Stomach (tissue), 9 donors: Measurements from ENCODE around the gene RXRA. TPM values are rescaled to one million over a fixed set of nuclear protein-coding genes. Genes with fewer than 3 reads are reported as not detected.

ENCODE experiments used
- DNase-seq, 2 donors: peaks; one replicate each; pipeline versions ENCODE4 v3.0.0 to v3.0.0-alpha.2; 2013 to 2019
- H3K27ac ChIP-seq, 5 donors: fragments of 200-600 bp in 4 of 5; sonication (generic) in 4 of 5; one replicate each; pipeline ENCODE4 v1.5.1; 2013 to 2019; ENCODE audit warnings: mild to moderate bottlenecking in 1 of 5, moderate library complexity in 1 of 5
- H3K27me3 ChIP-seq, 3 donors: fragments of 200-600 bp; sonication (generic); one replicate each; pipeline ENCODE4 v1.5.1; 2017 to 2019; ENCODE audit warnings: mixed run types in 1 of 3
- H3K36me3 ChIP-seq, 4 donors: fragments of 200-600 bp; sonication (generic); 1 replicate in 3 of 4; 2 replicates in 1 of 4; pipeline ENCODE4 v1.5.1; 2016 to 2019
- H3K4me1 ChIP-seq, 4 donors: fragments of 200-600 bp; sonication (generic); one replicate each; pipeline ENCODE4 v1.5.1; 2016 to 2019
- H3K4me3 ChIP-seq, 4 donors: fragments of 200-600 bp; sonication (generic) in 3 of 4; one replicate each; pipeline ENCODE4 v1.5.1; 2016 to 2019; ENCODE audit warnings: mild to moderate bottlenecking in 1 of 4
- H3K9me3 ChIP-seq, 4 donors: fragments of 200-600 bp; sonication (generic); one replicate each; pipeline ENCODE4 v1.5.1; 2016 to 2019
- CTCF ChIP-seq, 7 experiments: fragments of 450-650 bp in 4 of 7; fragments of 200-600 bp in 3 of 7; sonication (generic) in 3 of 7; IDR thresholded peaks; one replicate each; pipeline ENCODE4 v1.5.1; 2016 to 2019; ENCODE audit warnings: antibody characterized with exemption in 7 of 7, control low read depth in 2 of 7, mild to moderate bottlenecking in 1 of 7
- EP300 ChIP-seq: sonication (generic); formaldehyde crosslinking; IDR thresholded peaks from one replicate; pipeline ENCODE4 v1.6.1; 2017; ENCODE audit warnings: antibody characterized with exemption
- POLR2A ChIP-seq, 4 donors: fragments of 450-650 bp; IDR thresholded peaks; one replicate each; pipeline ENCODE4 v1.6.1; 2016; ENCODE audit warnings: antibody characterized with exemption in 4 of 4, control low read depth in 2 of 4, mild to moderate bottlenecking in 1 of 4, moderate library complexity in 1 of 4
- POLR2AphosphoS5 ChIP-seq, 3 donors: sonication (generic); formaldehyde crosslinking; IDR thresholded peaks; one replicate each; pipeline ENCODE4 v1.6.1; 2016; ENCODE audit warnings: antibody characterized with exemption in 3 of 3
- WGBS, 5 donors: extraction: QIAGEN DNeasy Blood & Tissue Kit in 3 of 5; methylation state at CpG; one replicate each; pipeline versions ENCODE4 v1.1.5 to v1.1.7; 2013 to 2018; 5-methylcytosine and 5-hydroxymethylcytosine counted together
- intact Hi-C: fragments of 100-400 bp; cut with DNase I; formaldehyde crosslinking; loops from one replicate; pipeline ENCODE4 v1.15.1; 2023; ENCODE audit warnings: low total_unique reads
- polyA plus RNA-seq, 3 donors: library from polyadenylated mRNA; stranded (reverse); fragments of 200-250 nt; gene quantifications; one replicate each; pipeline ENCODE4 v1.2.3, GENCODE V29; 2013
- total RNA-seq, 5 donors: library from RNA; depleted of rRNA; stranded (reverse); fragments of >200 nt; gene quantifications; one replicate each; pipeline versions ENCODE4 v1.1.0 to v1.2.3, GENCODE V29; 2014 to 2016
- donor health status: healthy with polysubstance abuse.
- donor health status: Bipolar disorder and iron deficiency.
- donor health status: healthy.

RXRA gene
- total and polyA plus RNA-seq, 8 donors: 14.0 to 68.4 (median 29.3) TPM

- no peaks in the 10 kb centered on the region for H3K27me3 ChIP-seq
- WGBS, 5 donors: 72 to 88% (median 78%) methylated on average over 7 to 12 of the region's 12 CpGs
- no peak for TF ChIP-seq POLR2A (IDR thresholded peaks at IDR 0.05)
- no peak for TF ChIP-seq CTCF (IDR thresholded peaks at IDR 0.05)
- TF ChIP-seq EP300: no peak
- no peak for TF ChIP-seq POLR2AphosphoS5 (IDR thresholded peaks at IDR 0.05)
- H3K27ac ChIP-seq: peak overlapping the region in 4 of 5 donors; percentile 76 to 86 (median 80)
- peaks cover 76 to 95% (median 88%) of the 10 kb centered on the region in 4 donors for H3K4me1 ChIP-seq
- no peaks in the 10 kb centered on the region for H3K36me3 ChIP-seq
- no peak overlapping the region for H3K4me3 ChIP-seq
- DNase-seq: no peak
- no peaks in the 10 kb centered on the region for H3K9me3 ChIP-seq
- intact Hi-C loops: no loop called here
Observed at GRCh38 chr9:134367061-134367460, 40.8 kb downstream of the RXRA start.

GRCh38 chr9:134367791-134368490 is 41.7 kb downstream of the RXRA start:
- Histone ChIP-seq H3K4me3 (no peak overlapping the region), H3K36me3 (no peaks in the 10 kb centered on the region), H3K9me3 (no peaks in the 10 kb centered on the region), H3K27me3 (no peaks in the 10 kb centered on the region), H3K27ac (peak overlapping the region in 2 of 5 donors; percentile 84 to 86), H3K4me1 (peaks cover 83 to 95% (median 89%) of the 10 kb centered on the region in 4 donors)
- DNase-seq: peak in 1 of 2 donors; percentile 69
- WGBS, 5 donors: 63 to 89% (median 83%) methylated on average over 14 to 19 of the region's 19 CpGs
- TF ChIP-seq POLR2AphosphoS5 (IDR thresholded peaks at IDR 0.05): no peak
- TF ChIP-seq POLR2A (IDR thresholded peaks at IDR 0.05): no peak
- no peak for TF ChIP-seq EP300
- no peak for TF ChIP-seq CTCF (IDR thresholded peaks at IDR 0.05)
- intact Hi-C loops: no loop called here

GRCh38 chr9:134368571-134368970 is 42.3 kb downstream of the RXRA start:
- no peaks in the 10 kb centered on the region for H3K36me3 ChIP-seq
- intact Hi-C loops: no loop called here
- no peaks in the 10 kb centered on the region for H3K9me3 ChIP-seq
- H3K27ac ChIP-seq: no peak overlapping the region
- TF ChIP-seq CTCF (IDR thresholded peaks at IDR 0.05) (no peak), EP300 (no peak), POLR2AphosphoS5 (IDR thresholded peaks at IDR 0.05) (no peak), POLR2A (IDR thresholded peaks at IDR 0.05) (no peak)
- no peak for DNase-seq
- H3K4me1 ChIP-seq: peaks cover 83 to 95% (median 88%) of the 10 kb centered on the region in 4 donors
- no peak overlapping the region for H3K4me3 ChIP-seq
- 85 to 93% (median 89%) methylated on average over 3 of the region's 3 CpGs for WGBS, 5 donors
- H3K27me3 ChIP-seq: no peaks in the 10 kb centered on the region

GRCh38 chr9:134369416-134370212 is 43.4 kb downstream of the RXRA start:
- WGBS, 5 donors: 68 to 77% (median 75%) methylated on average over 10 to 19 of the region's 19 CpGs
- DNase-seq: no peak
- no peak overlapping the region for H3K27ac ChIP-seq
- intact Hi-C loops: no loop called here
- H3K9me3 ChIP-seq: no peaks in the 10 kb centered on the region
- peaks cover 83 to 95% (median 90%) of the 10 kb centered on the region in 4 donors for H3K4me1 ChIP-seq
- no peaks in the 10 kb centered on the region for H3K36me3 ChIP-seq
- no peak overlapping the region for H3K4me3 ChIP-seq
- H3K27me3 ChIP-seq: no peaks in the 10 kb centered on the region
- TF ChIP-seq POLR2A (IDR thresholded peaks at IDR 0.05) (no peak), CTCF (IDR thresholded peaks at IDR 0.05) (no peak), POLR2AphosphoS5 (IDR thresholded peaks at IDR 0.05) (no peak), EP300 (no peak)
